Heart left ventricle (tissue), 16 donors: ENCODE data around the gene MYO1H. TPM values are rescaled to one million over a fixed set of nuclear protein-coding genes. Genes with fewer than 3 reads are reported as not detected.
"Not testable (repeated sequence)": the region's sequence is repeated elsewhere in the genome, so short reads cannot be mapped to it uniquely, and the experiment has no call there.

Experiments
- ATAC-seq, 4 donors: fragments of 200-7000 bp; cut with Tn5 transposase; one replicate each; pipeline ENCODE4 v1.9.1; 2020 to 2022; ENCODE audit warnings: moderate library complexity in 4 of 4, mild to moderate bottlenecking in 3 of 4, moderate number of reproducible peaks in 1 of 4
- DNase-seq, 5 donors: peaks; one replicate each; pipeline ENCODE4 v3.0.0-alpha.2; 2020
- H3K27ac ChIP-seq, 12 donors: fragments of 200-600 bp; sonication (generic) in 4 of 12; one replicate each; pipeline versions ENCODE4 v1.5.0 to v1.8.0; 2016 to 2022; ENCODE audit warnings: mild to moderate bottlenecking in 2 of 12
- H3K27me3 ChIP-seq, 9 donors: fragments of 200-600 bp; sonication (generic) in 2 of 9; one replicate each; pipeline versions ENCODE4 v1.5.1 to v1.8.0; 2016 to 2022; ENCODE audit warnings: mild to moderate bottlenecking in 3 of 9
- H3K36me3 ChIP-seq, 9 donors: fragments of 200-600 bp; sonication (generic) in 2 of 9; one replicate each; pipeline versions ENCODE4 v1.5.0 to v1.8.0; 2018 to 2022; ENCODE audit warnings: mild to moderate bottlenecking in 2 of 9
- H3K4me1 ChIP-seq, 12 donors: fragments of 200-600 bp; sonication (generic) in 4 of 12; one replicate each; pipeline versions ENCODE4 v1.5.0 to v1.8.0; 2016 to 2022; ENCODE audit warnings: mild to moderate bottlenecking in 3 of 12
- H3K4me3 ChIP-seq, 12 donors: fragments of 200-600 bp; sonication (generic) in 4 of 12; one replicate each; pipeline versions ENCODE4 v1.5.0 to v1.8.0; 2017 to 2022; ENCODE audit warnings: mild to moderate bottlenecking in 9 of 12, moderate library complexity in 4 of 12
- H3K9me3 ChIP-seq, 12 donors: fragments of 200-600 bp; sonication (generic) in 4 of 12; one replicate each; pipeline versions ENCODE4 v1.5.0 to v1.8.0; 2016 to 2022; ENCODE audit warnings: mild to moderate bottlenecking in 1 of 12
- CTCF ChIP-seq, 12 donors: fragments of 200-600 bp; sonication (generic) in 4 of 12; IDR thresholded peaks; one replicate each; pipeline versions ENCODE4 v1.5.0 to v1.8.0; 2018 to 2022; ENCODE audit warnings: antibody characterized with exemption in 12 of 12, mild to moderate bottlenecking in 5 of 12
- POLR2A ChIP-seq, 2 donors: fragments of 450-650 bp; IDR thresholded peaks; one replicate each; pipeline ENCODE4 v1.6.1; 2017; ENCODE audit warnings: antibody characterized with exemption in 2 of 2, mild to moderate bottlenecking in 2 of 2, moderate library complexity in 2 of 2
- WGBS, 4 donors: extraction: QIAGEN DNeasy Blood & Tissue Kit in 2 of 4; methylation state at CpG; one replicate each; pipeline versions ENCODE4 v1.1.5 to v1.1.7; 2013 to 2018; 5-methylcytosine and 5-hydroxymethylcytosine counted together
- intact Hi-C, 10 donors: fragments of 100-400 bp; cut with DNase I; formaldehyde crosslinking; loops; one replicate each; pipeline versions ENCODE4 v1.11.1 to v1.14.2; 2022
- polyA plus RNA-seq, 2 donors: library from polyadenylated mRNA; stranded (reverse); fragments of 200-250 nt; gene quantifications; one replicate each; pipeline ENCODE4 v1.2.3, GENCODE V29; 2013
- total RNA-seq, 9 donors: library from RNA; depleted of rRNA in 2 of 9; stranded (reverse); fragments of >200 nt in 2 of 9; fragmentation: NEBNext Ultra II Directional in 3 of 9; extraction: Animal tissue kit (Norgen Biotek cat#: 25700) in 3 of 9; gene quantifications; one replicate each; pipeline versions ENCODE4 v1.1.0 to v1.2.4, GENCODE V29; 2016 to 2023
- donor health status: ischemic (EF 13 %, LVEDD 7.1; RV severe dilation, severe dysfunction).
- donor health status: healthy with polysubstance abuse.
- donor health status: DM: no; HTN: yes; CAD: no.
- donor health status: DM: no; HTN: no; CAD: no.
- donor health status: ischemic (EF 25% LVEDD 6.9; RV normal size, moderate dysfunction).
- donor health status: ischemic (EF 25% LVEDD 5.7; RV mildly dilated, moderate dysfunction).
- donor health status: healthy.
- donor health status: DM: yes; HTN: yes; CAD: no.
- donor health status: ischemic (EF 35%, LVEDD 5.7; RV mildly dilated, moderate dysfunction).
- donor health status: nonischemic (EF 11% LVEDD 7.7; RV severe dilation, severe dysfunction).
- donor health status: DM: yes; HTN: yes; CAD: no.
- donor health status: PGD.
- donor health status: ischemic (EF 29% LVEDD 5.4; RV normal size, mild dysfunction).
- donor health status: nonischemic (EF 23%, LVEDD 6.1; RV moderate dilation, normal function).

MYO1H gene
- total and polyA plus RNA-seq, 11 donors = 0.04 to 1.00 (median 0.22) TPM; not detected in 3

DNA sequence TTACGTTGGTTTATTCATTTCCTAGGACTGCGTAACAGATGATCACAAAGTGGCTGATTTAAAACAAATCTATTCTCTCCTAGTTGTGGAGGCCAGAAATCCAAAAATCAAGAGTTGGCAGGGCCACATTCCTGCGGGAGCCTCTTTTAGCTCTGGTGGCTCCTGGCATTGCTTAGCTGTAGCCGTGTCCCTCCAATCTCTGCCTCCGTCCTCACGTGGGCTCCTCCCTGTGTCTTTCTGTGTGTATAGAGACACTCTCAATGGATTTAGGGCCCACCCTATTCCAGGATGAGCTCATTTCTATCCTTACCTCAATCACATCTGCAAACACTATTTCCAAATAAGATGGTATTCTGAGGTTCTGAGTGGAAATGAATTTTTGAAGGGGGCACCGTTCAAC lies 86.9 kb downstream of the MYO1H start:
- intact Hi-C loops = loop anchor here in 8 of 10 donors (5.0 to 10.0 kb wide), 4 partner anchors 43 to 343 kb away; partner anchors contain the start of genes KCTD10 (in 5 of the 8) and UBE3B (in 5 of the 8)
- no peaks in the 10 kb centered on the region for H3K27me3 ChIP-seq
- H3K27ac ChIP-seq = no peak overlapping the region
- DNase-seq (no peak), ATAC-seq (no peak)
- 87 to 91% (median 89%) methylated on average over 7 of the region's 7 CpGs for WGBS, 4 donors
- TF ChIP-seq CTCF (IDR thresholded peaks at IDR 0.05) (no peak), POLR2A (IDR thresholded peaks at IDR 0.05) (no peak)
- H3K4me3 ChIP-seq = no peak overlapping the region
- H3K9me3 ChIP-seq = no peaks in the 10 kb centered on the region
- H3K4me1 ChIP-seq = peaks cover 0 to 16% (median 10%) of the 10 kb centered on the region in 12 donors
- H3K36me3 ChIP-seq = no peaks in the 10 kb centered on the region

DNA sequence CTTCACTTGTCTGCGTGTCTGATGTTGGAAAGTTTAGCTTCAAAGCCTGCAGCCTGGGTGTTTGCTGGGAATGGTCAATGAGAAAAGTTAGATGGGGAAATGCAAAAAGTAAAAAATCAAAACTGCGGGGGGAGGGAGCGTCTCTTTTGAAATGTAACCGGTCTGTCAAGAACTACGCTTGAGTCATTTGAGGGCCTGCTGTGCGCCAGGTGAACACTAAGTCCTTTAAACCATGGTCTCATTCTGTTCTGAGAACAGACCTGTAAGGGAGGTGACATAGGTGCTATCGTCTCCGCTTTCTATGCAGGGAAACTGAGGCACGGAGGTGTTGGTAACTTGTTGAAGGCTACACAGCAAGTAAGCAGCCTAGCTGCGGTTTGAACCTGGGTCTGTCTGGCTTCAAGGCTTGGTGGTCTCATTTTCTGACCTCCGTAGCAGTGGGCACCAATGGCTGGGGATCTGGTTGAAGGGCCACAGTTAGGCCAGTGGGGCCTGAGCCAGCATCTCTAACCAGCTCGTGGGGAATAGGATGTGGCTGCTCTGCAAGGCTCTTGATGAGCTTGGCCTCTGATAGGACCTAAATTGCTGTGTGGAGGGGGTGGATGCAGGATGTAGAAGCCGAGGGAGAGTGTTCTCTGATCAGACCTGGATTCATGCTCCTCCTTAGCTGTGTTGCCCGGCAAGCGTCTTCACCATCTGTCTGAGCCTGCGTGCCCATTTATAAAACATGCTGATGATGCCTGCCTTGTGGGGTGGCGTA lies 87.9 kb downstream of the MYO1H start:
- Histone ChIP-seq H3K4me1 (peaks cover 0 to 16% (median 10%) of the 10 kb centered on the region in 12 donors), H3K9me3 (no peaks in the 10 kb centered on the region), H3K27ac (no peak overlapping the region), H3K27me3 (no peaks in the 10 kb centered on the region), H3K4me3 (no peak overlapping the region), H3K36me3 (no peaks in the 10 kb centered on the region)
- no peak for ATAC-seq
- DNase-seq = no peak
- 81 to 87% (median 82%) methylated on average over 16 to 17 of the region's 17 CpGs for WGBS, 4 donors
- TF ChIP-seq POLR2A (IDR thresholded peaks at IDR 0.05) (no peak), CTCF (IDR thresholded peaks at IDR 0.05) (no peak)
- intact Hi-C loops = loop anchor here in 2 of 10 donors (10.0 kb wide), 1 partner anchor 159 kb away; no protein-coding TSS in a partner anchor

DNA sequence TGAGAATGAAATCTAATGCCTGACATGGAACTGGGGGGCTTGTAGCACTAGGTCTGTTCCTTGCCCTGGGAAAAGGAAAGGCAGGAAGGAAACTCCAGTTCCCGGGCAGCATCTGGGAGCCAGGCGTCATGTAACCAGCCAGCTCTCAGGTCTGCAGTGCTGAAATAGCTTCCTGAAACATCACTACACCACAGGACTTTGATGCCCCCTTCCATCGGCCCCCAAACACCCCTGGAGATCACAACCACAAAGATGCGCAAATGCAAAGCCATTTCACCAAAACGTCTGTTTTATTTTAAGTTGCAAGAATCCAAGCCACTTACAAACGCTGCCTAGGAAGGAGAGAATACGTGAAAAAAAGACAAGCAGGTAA lies 88.5 kb downstream of the MYO1H start:
- 64 to 69% (median 65%) methylated on average over 7 of the region's 7 CpGs for WGBS, 4 donors
- Histone ChIP-seq H3K4me3 (no peak overlapping the region), H3K27ac (no peak overlapping the region), H3K36me3 (no peaks in the 10 kb centered on the region), H3K4me1 (peaks cover 0 to 17% (median 10%) of the 10 kb centered on the region in 12 donors), H3K27me3 (no peaks in the 10 kb centered on the region), H3K9me3 (no peaks in the 10 kb centered on the region)
- DNase-seq (no peak), ATAC-seq (no peak)
- intact Hi-C loops = loop anchor here in 2 of 10 donors (10.0 kb wide), 1 partner anchor 159 kb away; no protein-coding TSS in a partner anchor
- no peak for TF ChIP-seq POLR2A (IDR thresholded peaks at IDR 0.05)
- no peak for TF ChIP-seq CTCF (IDR thresholded peaks at IDR 0.05)

- Histone ChIP-seq H3K27me3 (no peaks in the 10 kb centered on the region), H3K27ac (no peak overlapping the region), H3K36me3 (peaks cover 0 to 15% (median 0%) of the 10 kb centered on the region in 9 donors), H3K4me1 (peaks cover 0 to 16% (median 3%) of the 10 kb centered on the region in 12 donors), H3K9me3 (no peaks in the 10 kb centered on the region), H3K4me3 (no peak overlapping the region)
- 90 to 93% (median 92%) methylated on average over 6 of the region's 6 CpGs for WGBS, 4 donors
- intact Hi-C loops = loop anchor here in 2 of 10 donors (10.0 kb wide), 1 partner anchor 156 kb away; no protein-coding TSS in a partner anchor
- ATAC-seq (no peak), DNase-seq (no peak)
- no peak for TF ChIP-seq CTCF (IDR thresholded peaks at IDR 0.05)
- no peak for TF ChIP-seq POLR2A (IDR thresholded peaks at IDR 0.05)
Observed at GRCh38 chr12:109439181-109439580, 91.5 kb downstream of the MYO1H start.

DNA sequence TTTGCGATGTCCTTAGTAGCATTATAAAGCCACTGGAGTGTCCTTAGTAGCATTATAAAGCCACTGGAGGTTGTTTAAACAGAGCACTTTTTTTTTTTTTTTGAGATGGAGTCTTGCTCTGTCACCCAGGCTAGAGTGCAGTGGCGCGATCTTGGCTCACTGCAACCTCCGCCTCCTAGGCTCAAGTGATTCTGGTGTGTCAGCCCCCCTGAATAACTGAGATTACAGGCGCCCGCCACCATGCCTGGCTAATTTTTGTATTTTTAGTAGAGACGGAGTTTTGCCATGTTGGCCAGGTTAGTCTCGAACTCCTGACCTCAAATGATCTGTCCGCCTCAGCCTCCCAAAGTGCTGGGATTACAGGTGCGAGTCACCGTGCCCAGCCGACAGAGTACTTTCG lies 92.3 kb downstream of the MYO1H start:
- H3K27me3 ChIP-seq, DNase-seq, H3K9me3 ChIP-seq, H3K27ac ChIP-seq, ATAC-seq, H3K4me3 ChIP-seq: not testable (repeated sequence)
- intact Hi-C loops = loop anchor here in 2 of 10 donors (10.0 kb wide), 1 partner anchor 155 kb away; no protein-coding TSS in a partner anchor
- 94 to 97% (median 94%) methylated on average over 13 of the region's 13 CpGs for WGBS, 4 donors
- peaks cover 0 to 24% (median 7%) of the 10 kb centered on the region in 12 donors for H3K4me1 ChIP-seq
- peaks cover 0 to 23% (median 4%) of the 10 kb centered on the region in 9 donors for H3K36me3 ChIP-seq
